ENCODE results near the gene CHRNA4.

The CHRNA4 gene

GRCh38 chr20:63360850-63361518 is at the start of gene CHRNA4:
Gene CHRNA4, minus strand, starts transcription at chr20:63361349. Its CDS starts 184 bp downstream, at chr20:63361165.
- DNase-seq (ENCODE audit: low spot score) = no peak

GRCh38 chr20:63409834-63410435 is 48.8 kb upstream of the CHRNA4 start:
- no peak for DNase-seq (ENCODE audit: low spot score)

- no peak for DNase-seq (ENCODE audit: low spot score)
Measured at GRCh38 chr20:63409066-63409833, 48.1 kb upstream of the CHRNA4 start.

GRCh38 chr20:63408684-63409046 is 47.5 kb upstream of the CHRNA4 start:
- DNase-seq (ENCODE audit: low spot score) = no peak

GRCh38 chr20:63407928-63408683 is 47.0 kb upstream of the CHRNA4 start:
- no peak for DNase-seq (ENCODE audit: low spot score)

GRCh38 chr20:63406617-63407245 is 45.6 kb upstream of the CHRNA4 start:
- DNase-seq (ENCODE audit: low spot score) = no peak

GRCh38 chr20:63406011-63406410 is 44.9 kb upstream of the CHRNA4 start:
- DNase-seq (ENCODE audit: low spot score) = no peak

- DNase-seq (ENCODE audit: low spot score) = no peak
Measured at GRCh38 chr20:63405102-63405730, 44.1 kb upstream of the CHRNA4 start.

- DNase-seq (ENCODE audit: low spot score) = no peak
Measured at GRCh38 chr20:63404129-63405085, 43.3 kb upstream of the CHRNA4 start.

GRCh38 chr20:63403403-63404105 is 42.4 kb upstream of the CHRNA4 start:
- no peak for DNase-seq (ENCODE audit: low spot score)

GRCh38 chr20:63402860-63403220 is 41.7 kb upstream of the CHRNA4 start:
- no peak for DNase-seq (ENCODE audit: low spot score)

- DNase-seq (ENCODE audit: low spot score) = peak; percentile 39
Measured at GRCh38 chr20:63402181-63402859, 41.2 kb upstream of the CHRNA4 start.

- no peak for DNase-seq (ENCODE audit: low spot score)
Measured at GRCh38 chr20:63401384-63402110, 40.4 kb upstream of the CHRNA4 start.

GRCh38 chr20:63400486-63401210 is 39.5 kb upstream of the CHRNA4 start:
- no peak for DNase-seq (ENCODE audit: low spot score)

GRCh38 chr20:63399596-63400375 is 38.6 kb upstream of the CHRNA4 start:
- DNase-seq (ENCODE audit: low spot score) = no peak

GRCh38 chr20:63398744-63399514 is 37.8 kb upstream of the CHRNA4 start:
- no peak for DNase-seq (ENCODE audit: low spot score)

Measured in NAMALWA (cell line).